Cardiac fibroblast (primary cell): ENCODE results near the gene PUM1.

Experiments used
- DNase-seq, 2 donors: peaks; one replicate each; pipeline versions ENCODE4 v3.0.0 to v3.0.0-alpha.2; 2010; ENCODE audit warnings: low read depth in 2 of 2
- H3K4me3 ChIP-seq, 2 donors: replicated peaks in 1 of 2; 1 replicate in 1 of 2; 2 replicates in 1 of 2; pipeline ENCODE4 v1.5.1; 2011; ENCODE audit warnings: low read depth in 2 of 2, low read length in 2 of 2, mild to moderate bottlenecking in 2 of 2, moderate library complexity in 1 of 2
- TF ChIP-seq, protein P1 (sequence below): IDR thresholded peaks from one replicate; pipeline ENCODE4 v1.5.1; 2011; ENCODE audit warnings: low read depth, mild to moderate bottlenecking, low read length, inconsistent platforms

PUM1 gene

DNA sequence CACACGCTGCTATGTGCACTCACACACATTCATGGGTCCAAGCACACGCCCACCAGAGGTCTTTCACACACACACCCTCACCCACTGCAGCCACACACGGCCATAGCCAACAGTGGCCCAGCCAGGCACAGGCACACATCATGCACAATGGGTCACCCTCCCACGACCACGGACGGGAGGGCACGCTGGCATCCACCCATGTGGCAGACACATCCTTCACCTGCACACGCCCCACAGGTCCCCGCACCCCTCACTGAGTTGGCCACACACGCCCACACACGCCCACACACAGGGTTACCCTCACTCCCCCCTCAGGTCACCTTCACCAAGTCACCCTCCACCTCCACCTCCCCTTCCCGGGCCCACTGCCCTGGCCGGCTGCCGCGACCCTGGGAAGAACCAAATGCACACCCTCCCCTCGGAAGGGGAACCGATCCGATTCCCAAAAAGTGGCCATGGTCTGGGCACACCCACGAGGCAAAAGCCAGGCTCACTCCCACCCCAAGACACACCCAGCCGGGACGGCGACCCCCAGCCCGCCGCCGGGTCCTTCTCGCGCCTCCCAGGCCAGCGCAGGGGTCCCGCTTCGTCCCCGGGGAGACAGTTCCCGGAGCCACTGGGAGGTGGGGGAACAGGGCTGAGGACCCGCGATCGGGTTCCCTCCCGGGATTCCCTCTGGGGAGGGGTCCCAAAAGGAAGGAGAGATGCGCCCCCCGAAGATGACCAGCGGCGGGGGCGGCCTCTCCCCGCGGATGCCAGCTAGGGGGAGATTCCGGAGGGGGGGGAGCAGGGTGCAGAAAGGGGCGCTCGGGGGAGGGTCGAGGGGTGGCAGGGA is 157.8 kb downstream of the PUM1 start:
- H3K4me3 ChIP-seq, result peak overlapping the region; percentile 56 to 85
- TF ChIP-seq, protein P1, sequence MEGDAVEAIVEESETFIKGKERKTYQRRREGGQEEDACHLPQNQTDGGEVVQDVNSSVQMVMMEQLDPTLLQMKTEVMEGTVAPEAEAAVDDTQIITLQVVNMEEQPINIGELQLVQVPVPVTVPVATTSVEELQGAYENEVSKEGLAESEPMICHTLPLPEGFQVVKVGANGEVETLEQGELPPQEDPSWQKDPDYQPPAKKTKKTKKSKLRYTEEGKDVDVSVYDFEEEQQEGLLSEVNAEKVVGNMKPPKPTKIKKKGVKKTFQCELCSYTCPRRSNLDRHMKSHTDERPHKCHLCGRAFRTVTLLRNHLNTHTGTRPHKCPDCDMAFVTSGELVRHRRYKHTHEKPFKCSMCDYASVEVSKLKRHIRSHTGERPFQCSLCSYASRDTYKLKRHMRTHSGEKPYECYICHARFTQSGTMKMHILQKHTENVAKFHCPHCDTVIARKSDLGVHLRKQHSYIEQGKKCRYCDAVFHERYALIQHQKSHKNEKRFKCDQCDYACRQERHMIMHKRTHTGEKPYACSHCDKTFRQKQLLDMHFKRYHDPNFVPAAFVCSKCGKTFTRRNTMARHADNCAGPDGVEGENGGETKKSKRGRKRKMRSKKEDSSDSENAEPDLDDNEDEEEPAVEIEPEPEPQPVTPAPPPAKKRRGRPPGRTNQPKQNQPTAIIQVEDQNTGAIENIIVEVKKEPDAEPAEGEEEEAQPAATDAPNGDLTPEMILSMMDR, result no peak
- no peak for DNase-seq

DNA sequence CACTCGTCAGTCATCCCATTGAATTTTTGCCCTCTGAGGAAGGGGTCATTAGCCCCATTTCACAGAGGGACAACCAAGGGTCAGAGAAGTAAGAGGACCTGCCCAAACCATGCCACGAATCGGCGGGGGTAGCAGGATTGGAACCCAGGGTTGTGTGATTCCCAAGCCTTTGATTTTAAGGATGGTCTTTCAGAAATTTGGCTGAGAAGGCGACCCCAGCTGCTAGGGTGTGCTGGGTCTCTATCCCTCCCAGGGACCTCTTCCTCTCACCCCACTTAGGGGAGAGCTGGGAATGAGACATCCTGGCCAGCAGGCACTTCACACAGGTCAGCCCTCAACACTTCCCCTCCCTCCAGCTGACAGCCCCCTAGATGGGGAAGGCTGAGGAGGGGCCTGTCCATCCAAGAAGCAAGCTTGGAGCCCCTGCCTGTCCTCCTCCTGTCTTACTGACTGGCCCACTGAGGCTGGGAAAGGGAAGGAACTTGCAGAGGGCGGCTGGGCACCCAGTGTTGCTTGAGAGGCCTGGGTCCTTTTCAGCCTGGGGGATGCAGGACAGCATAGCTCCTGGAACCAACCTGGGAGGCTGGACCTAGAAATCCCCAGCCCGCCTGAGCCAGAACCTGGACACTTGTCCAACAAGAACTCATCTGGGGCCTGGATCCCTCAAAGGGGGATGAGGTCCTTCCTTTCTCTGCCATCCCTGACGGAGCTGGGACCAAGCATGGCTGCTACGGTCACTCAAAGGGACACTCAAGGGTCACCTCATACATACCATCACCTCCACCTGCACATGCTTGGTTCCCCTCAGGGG is 158.7 kb downstream of the PUM1 start:
- TF ChIP-seq, protein P1, result no peak
- H3K4me3 ChIP-seq, result peak overlapping the region in 1 of 2 donors; percentile 85
- DNase-seq, result no peak

DNA sequence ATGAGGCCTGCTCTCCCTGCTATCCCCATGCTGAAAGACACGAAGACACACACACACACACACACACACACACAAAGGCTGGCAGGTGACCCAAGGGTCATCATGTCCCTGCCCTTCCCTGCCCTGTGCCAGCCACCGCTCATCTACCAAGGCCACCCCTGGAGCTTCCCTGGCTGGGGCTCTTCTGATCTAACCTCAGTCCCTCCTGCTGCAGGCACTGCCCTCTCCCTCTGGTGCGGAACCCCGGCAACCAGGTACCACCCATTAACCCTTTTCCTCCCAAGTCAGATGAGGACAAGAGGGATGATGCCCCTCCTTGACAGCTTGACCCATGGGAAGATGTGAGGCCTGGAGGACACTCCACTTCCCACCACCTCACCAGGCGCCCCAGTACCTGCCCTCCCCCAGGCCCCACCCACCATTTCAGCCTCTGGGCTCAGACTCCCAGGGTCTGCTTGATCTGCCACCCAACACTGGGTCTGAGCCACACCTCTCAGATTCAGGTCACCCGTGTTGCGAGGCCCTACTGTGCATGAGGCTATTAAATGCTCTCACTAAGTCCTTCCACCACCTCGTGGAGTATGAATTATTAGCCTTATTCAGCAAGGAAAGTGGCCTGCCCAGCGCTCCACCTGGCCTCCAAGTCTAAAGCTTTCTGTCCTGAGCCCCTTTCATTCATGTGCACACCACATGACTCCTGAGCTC is 159.4 kb downstream of the PUM1 start:
- TF ChIP-seq, protein P1, result no peak
- peak overlapping the region in 1 of 2 donors; percentile 8 for H3K4me3 ChIP-seq
- DNase-seq, result no peak

DNA sequence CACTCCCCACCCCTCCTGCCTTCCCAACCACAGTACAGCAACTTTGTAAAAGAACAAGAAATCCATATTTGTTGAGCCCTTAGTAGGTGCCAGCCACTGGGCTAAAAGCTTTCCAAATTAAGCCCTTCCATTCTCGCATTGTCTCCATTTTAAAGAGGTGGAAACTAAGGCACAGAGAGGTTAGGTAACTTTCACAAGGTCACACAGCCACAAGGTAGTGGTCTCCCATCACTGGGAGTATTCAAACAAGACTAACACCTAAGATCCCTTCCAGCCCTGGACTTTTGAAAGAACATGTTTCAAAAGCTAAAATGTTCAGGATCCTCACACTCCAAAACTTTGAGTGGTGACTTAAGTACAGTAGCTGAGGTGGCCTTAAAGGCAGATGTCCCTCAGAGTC is 160.1 kb downstream of the PUM1 start:
- no peak overlapping the region for H3K4me3 ChIP-seq
- TF ChIP-seq, protein P1, result no peak
- no peak for DNase-seq

DNA sequence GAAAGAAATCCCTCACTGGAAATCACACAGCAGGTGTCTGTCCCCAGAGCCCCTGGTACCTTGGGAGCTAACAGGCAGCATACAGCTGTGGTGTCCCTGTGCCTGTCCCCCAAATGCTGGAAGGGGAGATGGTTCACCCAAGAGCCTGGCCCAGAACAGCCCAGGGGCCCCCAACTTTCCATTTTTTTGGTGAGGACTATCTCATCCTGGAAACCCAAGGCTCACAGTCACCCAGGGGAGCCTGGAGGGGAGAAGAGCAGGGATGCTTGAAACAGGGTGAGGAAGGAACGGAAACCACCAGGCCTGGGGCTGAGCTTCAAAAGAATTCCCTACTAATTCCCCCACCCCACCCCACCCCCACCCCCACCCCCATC is 160.6 kb downstream of the PUM1 start:
- DNase-seq, result no peak
- H3K4me3 ChIP-seq, result no peak overlapping the region
- TF ChIP-seq, protein P1, result no peak

DNA sequence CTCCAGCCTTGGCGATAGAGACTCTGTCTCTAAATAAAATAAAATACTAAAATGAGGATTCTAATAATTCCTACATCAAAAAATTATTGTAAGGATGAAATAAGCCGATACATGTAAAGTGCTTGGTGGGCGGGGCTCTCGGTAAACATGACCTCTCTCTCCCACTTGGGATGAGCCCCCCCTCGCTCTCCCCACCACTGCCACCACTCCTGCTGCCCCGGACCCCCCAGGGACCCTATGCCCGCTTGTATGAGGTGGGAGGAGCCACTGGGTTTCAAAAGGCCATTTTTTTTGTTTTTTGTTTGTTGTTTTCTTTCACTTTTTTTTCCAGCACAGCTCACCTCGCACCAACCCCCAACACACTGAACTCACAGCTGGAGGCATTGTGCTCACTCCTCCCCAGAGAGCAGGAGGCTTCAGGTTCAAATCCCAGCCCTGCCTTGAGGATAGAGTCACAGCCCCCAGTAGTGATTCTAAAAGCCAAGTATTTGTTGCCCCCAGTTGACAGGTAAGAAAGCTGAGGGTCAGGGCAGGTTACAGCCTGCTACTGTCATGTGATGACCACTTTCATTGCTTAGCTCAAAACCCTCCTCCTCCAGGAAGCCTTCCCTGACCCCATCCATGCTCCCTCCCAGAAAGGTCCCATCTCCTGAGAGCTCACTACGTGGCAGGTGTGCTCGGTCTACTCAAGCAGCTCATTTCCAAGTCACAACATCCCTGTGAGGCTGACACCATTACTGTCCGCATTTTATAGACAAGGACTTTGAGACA is 161.1 kb downstream of the PUM1 start:
- TF ChIP-seq, protein P1, result no peak
- DNase-seq, result no peak
- no peak overlapping the region for H3K4me3 ChIP-seq
